GM03348 (cell line): ENCODE measurements around the gene GART.
"Not testable (repeated sequence)": the region's sequence is repeated elsewhere in the genome, so short reads cannot be mapped to it uniquely, and the experiment has no call there.

ENCODE experiments used
- DNase-seq: peaks from one replicate; pipeline ENCODE4 v3.0.0; 2012; ENCODE audit warnings: low spot score

The GART gene

DNA sequence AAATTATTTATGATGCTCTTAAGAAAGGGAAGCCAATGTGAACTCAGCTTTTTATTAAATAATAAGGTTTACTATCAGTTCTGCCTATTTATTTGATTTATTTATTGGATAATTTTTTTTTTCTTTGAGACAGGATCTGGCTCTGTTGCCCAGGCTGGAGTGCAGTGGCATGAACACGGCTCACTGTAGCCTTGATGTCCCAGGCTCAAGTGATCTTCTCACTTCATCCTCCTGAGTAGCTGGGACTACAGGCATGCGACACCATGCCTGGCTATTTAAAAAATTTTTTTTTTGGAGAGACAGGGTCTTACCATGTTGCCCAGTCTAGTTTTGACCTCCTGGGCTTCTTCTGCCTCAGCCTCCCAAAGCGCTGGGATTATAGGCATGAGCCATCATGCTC, 29.4 kb downstream of the GART start:
- no peak for DNase-seq

DNA sequence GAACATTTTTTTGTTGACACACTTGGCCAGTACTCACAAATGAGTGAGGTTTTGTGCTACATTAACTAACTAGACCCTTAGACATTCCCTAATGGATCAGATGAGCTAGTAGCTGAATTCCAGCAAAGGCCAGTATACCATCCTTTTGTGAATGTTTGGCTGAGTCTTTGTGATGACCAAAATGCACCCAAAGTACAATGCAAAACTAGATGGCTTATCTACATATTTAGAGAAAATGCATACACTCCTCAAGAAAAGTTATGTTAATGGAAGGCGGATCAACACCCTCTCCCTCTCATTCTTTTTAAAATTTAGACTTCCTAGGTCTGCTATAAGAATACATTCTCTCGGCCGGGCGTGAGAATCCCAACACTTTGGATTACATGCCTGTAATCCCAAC, 30.3 kb downstream of the GART start:
- no peak for DNase-seq

DNA sequence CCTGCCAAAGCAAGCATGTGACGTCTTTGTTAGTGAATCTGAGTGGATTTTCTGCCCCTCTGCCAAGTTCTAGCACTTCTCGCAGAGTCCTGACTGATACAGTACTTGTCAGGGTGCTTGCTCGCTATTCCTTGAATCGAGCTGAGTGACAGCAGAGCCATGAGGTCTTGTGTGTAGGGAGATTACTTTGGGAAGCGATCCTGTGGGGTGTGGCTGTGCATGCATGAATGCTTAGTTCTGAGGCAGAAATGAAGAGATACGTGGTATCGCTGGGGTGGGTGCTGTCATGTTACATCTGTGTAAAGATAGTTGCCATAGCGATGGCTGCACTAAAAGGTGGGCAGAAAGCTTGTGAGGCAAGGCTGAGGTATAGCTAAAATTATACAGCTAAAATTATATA, 31.1 kb downstream of the GART start:
- no peak for DNase-seq

DNA sequence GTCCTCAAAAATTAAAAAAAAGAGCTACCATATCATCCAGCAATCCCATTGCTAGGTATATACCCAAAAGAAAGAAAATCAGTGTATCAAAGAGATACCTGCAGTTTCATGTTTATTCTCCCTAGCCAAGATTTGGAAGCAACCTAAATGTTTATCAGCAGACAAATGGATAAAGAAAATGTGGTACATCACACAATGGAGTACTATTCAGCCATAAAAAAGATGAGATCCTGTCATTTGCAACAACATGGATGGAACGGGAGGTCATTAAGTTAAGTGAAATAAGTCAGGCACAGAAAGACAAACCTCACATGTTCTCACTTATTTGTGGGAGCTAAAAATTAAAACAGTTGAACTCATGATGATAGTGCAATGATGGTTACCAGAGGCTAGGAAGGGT, 34.9 kb downstream of the GART start:
- DNase-seq, result not testable (repeated sequence)

DNA sequence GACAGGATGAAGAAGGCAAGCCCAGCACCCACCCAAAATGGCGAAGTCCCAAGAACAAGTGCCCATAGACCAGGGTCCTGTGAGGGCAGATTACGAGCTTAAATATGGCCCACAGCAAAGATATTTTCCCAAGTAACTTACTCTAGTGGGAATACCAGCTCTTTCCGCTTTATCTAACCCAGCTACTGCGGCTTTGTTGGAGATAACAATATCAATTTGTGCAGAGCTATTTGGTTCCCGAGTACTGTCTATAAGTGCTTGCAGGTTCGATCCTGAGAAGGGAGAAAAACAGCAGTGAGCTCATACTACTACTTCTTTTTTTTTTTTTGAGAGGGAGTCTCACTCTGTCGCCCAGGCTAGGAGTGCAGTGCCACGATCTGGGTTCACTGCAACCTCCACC, 36.1 kb downstream of the GART start:
- DNase-seq, result no peak

DNA sequence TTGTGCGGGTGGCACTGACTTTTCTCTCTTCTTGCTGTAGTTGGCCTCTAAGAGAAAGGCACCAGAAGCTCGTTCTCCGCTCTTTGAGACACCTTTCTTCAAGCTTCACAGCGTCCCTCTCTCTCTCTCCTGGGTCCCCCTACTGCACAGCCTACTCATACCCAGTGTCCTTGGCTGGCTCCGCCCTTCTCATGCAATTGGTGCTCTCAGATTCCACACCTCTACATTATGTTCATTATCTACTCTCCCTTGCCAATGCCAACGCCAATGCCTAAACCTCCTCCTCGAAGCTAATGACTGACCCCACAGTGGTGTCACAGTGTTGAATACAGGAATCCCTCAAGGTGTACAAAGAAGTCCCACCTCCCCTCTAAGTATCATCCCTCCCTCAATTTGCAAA, 45.6 kb downstream of the GART start:
- no peak for DNase-seq

DNA sequence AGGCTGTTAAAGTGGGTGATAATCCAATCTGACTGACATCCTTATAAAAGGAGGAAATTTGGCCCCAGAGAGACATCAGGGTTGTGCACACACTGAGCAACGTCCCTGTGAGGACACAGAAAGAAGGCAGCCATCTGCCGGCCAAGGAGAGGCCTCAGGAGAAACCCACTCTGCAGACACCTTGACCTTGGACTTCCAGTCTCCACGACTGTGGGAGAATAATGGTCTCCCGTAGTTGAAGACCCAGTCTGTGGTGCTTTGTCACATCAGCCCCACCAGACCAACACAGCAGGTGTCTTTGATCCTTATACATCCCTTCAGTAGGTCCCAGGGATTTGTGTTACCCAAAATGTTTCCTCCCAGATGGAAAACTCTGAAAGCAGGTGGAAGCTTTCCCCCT, 46.2 kb downstream of the GART start:
- no peak for DNase-seq

DNA sequence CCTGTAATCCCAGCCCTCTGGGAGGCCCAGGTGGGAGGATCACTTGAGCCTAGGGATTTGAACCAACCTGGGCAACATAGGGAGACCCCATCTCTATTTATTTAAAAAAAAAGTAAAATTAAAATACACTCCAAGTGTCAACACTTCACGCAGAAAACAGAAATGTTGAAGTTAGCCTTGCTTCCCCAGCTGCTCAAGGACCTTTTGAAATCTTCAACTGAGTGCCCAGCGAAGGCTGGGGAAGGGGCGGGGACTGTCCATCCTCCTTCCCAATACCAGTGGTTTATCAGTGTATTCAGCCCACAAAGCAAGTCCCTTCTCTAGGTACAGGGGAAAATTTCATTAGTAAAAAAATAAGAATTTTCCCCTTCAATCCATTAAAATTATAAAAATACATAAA, 48.2 kb downstream of the GART start:
- no peak for DNase-seq

DNA sequence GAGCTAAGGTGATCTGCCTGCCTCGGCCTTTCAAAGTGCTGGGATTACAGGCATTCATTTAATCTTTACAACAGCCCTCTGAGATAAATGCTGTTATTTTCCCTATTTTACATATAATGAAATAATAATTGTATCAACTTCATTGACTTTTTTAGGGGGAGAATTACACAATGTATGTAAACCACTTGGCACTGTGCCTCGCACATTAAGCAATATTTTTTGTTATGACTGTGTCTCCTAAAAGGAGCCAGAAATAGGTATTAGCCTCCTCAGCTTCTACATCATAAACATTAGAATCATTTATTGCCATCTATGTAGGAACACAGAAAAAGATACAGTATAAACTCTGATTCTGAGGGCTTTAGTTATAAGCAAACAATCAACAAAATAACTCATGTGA, 49.3 kb downstream of the GART start:
- DNase-seq, result no peak

DNA sequence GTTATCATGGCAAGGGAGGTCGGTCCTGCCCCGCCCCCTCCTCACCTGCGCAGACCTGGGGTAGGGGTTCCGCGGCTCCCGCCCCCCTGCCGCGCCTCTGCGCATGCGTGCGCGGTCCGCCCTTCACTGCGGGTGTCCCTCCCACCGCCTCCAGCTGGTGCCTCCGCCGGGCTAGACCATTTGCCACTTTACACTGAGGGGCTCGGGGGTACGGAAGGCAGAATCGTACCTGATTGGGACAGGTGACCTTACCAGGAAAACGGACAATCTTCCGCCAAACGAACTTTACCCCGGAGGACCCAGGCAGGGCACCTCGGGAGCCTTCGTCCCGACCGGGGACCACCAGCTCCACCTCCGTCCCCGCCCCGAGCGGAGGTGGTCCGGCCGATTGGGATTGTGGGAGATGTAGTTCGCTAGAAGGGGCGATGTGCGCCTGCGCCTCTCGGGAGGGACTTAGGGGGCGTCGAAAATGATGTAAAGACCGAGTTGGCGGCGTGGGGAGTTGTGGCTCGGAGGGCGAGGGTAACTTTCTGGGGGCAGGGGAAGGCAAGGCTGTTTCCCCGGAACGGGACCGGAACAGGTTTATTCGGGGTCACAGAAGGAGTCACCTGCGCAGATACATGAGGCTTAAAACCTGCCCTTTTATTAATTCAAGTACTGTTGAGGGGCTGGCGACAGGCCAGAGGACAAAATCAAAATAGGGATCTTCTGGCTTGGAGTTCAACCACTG, 50.4 kb downstream of the GART start, which contains the start of gene DNAJC28:
Gene DNAJC28, minus strand, starts transcription at position 344 of the 730 bp plus-strand sequence. CDS start 2,323 bp downstream, outside the sequence.
- peak; percentile 98 for DNase-seq

DNA sequence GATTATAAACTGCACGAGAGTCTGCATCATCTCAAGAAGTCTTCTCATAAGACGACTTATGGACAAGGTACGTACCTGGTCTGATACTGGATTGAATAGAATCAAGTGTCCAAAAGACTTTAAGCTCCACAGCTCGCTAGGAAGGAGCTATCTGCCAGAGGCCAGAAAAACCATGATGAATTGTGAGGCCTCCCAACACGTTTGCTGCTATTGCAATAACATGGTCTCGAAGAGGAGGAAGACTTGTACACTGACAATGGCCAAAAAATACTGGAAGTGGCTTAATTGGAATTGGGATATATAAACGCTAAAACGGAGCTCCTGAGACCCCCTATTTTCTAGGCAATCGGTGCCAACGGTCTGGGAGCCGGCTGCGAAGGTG, 50.9 kb downstream of the GART start:
- peak; percentile 7 for DNase-seq

DNA sequence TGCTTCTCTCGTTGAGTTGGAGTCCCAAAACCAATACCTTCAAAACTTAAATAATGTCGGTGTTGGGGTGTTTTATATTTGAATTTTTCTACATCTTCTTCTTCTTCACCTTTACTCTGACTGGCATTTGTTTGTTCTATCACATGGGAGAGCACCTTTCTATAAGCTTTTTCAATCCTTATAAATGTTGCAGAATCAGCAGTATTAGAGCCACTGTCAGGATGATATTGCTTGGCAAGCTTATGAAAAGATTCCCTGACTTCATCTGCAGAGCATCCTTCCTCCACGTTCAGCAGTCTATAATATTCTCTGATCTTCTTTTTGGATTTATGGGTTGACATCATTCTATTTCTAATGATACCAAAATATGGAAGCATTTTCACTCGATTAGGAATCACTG, 53.0 kb downstream of the GART start:
- no peak for DNase-seq

DNA sequence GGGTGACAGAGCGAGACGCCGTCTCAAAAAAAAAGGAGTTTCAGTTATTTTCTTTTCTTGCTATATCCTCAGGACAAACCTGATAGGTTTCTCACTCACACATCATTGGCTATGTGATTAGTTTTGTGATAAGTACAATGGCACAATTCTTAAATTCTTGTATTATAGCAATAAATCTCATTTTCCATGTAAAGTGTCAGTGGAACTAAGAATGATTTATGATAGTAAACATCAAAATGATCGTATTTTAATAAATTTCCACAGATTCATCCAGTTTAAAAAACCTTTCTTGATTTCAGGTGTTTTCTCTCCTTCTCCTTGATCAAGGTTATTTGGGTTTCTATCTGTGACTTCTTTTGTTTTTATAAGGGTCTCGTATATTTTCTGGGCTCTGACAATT, 53.9 kb downstream of the GART start:
- DNase-seq, result no peak

DNA sequence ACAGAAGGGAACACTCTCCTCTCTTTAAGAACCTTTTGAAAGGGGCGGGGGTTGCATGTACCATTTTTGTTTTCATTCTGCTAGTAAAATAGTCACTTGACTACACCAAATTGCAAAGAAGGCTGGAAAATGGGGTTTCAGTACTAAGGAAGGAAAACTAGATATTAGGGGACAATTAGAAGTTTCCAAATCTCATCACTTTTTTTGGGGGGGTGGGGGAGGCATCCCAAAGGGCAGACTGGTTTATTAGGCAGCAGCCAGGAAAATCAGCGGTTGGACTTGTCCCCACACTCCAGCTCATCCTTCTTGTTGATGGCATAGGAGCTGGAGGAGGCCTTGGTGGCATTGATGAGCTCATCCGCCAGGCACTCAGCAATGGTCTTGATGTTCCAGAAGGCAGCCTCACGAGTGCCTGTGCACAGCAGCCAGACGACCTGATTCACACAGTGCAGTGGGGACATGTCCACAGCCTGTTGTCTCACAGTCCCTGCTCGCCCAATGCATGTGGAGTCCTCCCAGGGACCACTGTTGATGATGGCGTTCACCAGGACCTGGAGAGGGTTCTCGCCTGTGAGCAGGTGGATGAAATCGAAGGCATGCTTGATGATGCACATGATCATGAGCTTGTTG, 60.5 kb downstream of the GART start:
- DNase-seq, result no peak

DNA sequence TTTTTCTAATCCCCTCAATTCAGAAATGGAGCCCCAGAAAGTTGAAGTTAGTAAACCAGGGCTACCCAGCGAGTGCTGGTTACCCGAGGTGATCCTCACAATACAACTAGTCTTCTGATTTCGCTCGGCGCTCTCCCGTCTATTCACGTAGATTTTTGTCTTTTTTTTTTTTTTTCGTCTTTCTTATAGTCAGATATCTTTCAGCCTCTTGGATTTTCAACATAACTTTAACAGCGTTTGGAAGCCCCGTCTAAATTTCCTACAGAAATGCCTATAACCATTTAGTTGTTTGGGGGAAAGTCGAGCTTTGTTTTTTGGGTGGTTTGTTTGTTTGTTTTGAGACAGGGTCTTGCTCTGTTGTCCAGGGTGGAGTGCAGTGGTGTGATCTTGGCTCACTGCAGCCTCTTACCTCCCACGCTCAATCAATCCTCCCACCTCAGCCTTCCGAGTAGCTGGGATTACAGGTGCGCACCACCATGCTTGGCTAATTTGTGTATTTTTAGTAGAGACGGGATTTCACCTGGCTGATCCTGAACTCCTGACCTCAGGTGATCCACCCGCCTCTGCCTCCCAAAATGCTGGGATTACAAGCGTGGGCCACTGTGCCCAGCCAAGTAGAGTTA, 61.3 kb downstream of the GART start:
- DNase-seq, result no peak

DNA sequence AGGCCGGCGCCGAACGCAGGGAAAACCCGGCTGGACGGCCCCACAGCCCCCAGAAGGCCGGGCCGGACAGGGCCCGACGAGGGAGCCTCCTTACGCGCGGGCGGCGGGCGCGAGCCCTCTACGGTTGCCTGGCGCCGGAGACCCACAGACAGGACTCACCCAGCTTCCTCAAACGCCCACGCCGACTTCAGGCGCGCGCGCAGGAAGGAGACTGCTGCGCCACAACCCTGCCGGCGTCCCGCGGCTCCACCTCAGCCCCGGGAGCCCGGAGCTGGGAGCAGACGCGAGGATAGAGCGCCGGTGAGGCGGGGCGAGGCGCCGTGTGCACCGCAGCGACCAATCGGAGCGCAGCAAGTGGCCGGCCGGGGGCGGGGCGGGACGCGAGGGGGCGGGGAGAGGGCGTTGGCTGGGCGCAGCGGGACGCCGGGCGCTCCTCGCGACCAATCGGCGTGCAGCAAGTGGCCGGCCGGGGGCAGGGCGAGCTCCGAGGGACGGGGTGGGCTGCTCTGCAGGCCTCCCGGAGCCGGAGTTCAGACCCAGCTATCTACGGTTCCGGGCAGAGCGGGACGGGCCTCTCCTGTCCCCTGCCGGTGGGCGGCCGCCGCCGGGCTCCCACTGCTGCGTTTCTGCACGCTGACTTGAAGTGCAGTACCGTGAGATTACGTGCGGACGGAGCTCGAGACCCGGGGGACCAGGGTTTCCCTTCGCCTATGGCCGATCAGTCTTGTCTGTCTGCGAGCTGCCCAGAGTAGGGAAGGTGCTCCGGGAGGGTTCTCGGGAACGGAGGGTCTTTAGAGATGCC, 62.0 kb downstream of the GART start, which contains the start of gene TMEM50B:
Gene TMEM50B, minus strand, starts transcription at position 296 of the 802 bp plus-strand sequence. CDS start 11,089 bp downstream, outside the sequence.
- DNase-seq, result peak; percentile 99

DNA sequence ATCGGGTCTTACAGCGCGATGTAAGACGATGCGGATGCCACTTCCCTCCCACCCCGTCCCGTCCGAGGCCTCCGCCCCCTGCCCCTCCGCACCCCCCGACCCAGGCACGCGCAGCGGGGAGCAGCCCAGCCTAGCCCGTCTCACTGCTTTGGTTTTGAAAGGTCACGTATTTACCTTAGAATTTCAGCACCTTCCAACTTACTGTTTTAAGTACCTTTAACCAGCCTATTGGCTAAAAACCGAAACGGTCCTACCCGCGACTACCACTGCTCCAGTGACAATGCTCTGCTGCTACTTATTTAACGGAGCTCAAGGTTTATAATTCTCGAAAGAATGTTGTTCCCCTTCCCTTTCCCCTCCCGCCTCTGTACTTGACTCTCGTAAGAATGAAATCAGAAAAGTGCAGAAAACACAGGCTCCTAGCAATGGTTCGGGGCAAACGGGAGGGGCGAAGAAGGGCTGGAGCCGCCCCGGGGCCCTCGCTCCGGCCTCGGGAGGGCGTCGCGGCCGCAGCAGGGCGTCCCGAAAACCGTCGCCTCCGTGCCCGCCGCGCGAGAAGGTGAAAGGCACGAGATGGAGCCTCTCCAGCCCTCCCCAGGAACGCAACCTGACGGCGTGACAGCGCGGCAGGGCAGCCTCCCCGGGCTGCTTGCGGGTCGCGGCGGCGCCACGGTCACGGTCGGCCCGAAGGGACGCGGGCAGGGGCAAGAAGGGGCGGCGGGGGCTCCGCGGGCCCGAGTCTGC, 62.8 kb downstream of the GART start:
- peak; percentile 70 for DNase-seq

DNA sequence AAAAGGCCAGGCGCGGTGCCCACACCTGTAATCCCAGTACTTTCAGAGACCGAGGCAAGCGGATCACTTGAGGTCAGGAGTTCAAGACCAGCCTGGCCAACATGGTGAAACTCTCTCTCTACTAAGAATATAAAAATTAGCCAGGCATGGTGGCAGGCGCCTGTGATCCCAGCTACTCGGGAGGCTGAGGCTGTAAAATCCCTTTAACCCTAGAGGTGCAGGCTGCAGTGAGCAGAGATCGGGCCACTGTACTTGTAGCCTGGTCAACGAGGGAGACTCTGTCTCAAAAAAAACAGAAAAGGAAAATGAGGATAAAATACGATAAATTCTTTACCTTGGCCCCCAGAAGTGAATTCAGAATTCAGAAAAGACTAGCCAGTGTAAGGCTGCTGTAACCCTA, 63.7 kb downstream of the GART start:
- no peak for DNase-seq

DNA sequence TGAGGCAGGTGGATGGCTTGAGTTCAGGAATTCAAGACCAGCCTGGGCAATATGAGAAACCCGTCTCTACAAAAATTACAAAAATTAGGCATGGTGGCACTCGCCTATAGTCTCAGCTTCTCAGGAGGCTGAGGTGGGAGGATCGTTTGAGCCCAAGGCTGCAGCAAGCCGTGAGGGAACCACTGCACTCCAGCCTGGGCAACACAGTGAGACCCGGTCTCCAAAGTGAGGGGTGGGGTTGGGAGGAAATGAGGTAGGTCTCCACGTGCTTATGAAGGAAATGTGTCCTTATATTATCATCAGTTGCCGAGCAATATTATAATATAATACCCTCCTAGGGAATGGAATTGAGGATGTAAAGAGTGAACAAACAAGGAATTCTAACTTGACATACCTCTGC, 64.9 kb downstream of the GART start:
- DNase-seq, result no peak

DNA sequence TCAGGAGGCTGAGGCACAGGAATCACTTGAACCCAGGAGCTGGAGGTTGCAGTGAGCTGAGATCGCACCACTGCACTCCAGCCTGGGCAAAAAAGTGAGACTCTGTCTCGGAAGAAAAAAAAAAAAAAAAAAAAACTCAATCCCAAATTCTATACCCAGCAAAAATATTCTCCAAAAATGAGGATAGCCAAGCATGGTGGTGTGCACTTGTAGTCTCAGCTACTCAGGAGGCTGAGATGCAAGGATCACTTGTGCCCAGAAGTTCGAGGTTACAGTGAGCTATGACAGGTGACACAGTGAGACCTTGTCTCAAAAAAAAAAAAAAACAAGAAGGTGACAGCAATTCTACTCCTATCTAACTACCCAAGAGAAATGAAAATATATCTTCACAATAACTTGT, 68.6 kb downstream of the GART start:
- no peak for DNase-seq

DNA sequence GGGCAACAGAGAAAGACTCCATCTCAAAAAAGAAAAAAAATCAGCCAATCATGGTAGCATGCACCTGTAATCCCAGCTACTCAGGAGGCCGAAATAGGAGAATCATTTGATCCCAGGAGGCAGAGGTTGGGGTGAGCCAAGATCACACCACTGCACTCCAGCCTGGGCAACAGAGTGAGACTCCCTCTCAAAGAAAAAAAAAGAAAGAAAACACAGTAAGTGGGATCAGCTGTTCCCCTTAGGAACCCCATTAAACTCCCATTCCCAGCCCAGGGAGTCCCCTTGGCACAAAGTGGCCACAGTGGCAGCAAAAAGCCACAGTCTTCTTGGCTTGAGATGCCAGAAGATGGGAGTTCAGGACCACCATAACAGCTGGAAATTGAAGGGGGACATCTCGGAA, 71.2 kb downstream of the GART start:
- DNase-seq, result no peak

DNA sequence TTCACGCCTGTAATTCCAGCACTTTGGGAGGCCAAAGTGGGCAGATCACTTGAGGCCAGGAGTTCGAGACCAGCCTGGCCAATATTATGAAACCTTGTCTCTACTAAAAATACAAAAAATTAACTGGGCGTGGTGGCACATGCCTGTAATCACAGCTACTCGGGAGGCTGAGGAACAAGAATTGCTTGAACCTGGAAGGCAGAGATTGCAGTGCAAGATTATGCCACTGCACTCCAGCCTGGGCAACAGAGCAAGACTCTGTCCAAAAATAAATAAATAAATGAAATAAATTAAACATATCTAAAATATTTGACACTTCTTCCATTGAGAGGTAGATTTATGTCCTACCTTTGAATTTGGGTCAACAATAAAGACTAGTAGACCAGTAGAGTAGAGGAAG, 72.7 kb downstream of the GART start:
- not testable (repeated sequence) for DNase-seq
